HepG2 (cell line): ENCODE data around the gene TNIP1. TPM values are rescaled to one million over a fixed set of nuclear protein-coding genes. Genes with fewer than 3 reads are reported as not detected.

Experiments used
- AFF4 ChIP-seq: sonication (generic); formaldehyde crosslinking; IDR thresholded peaks from 2 replicates; pipeline ENCODE4 v1.4.0; 2020; ENCODE audit warnings: missing genetic modification reagents
- CEBPG ChIP-seq: IDR thresholded peaks from 2 replicates; pipeline ENCODE4 v1.6.1; 2016
- FOXP4 ChIP-seq: sonication (generic); formaldehyde crosslinking; IDR thresholded peaks from 2 replicates; pipeline ENCODE4 v1.4.0; 2020; ENCODE audit warnings: missing genetic modification reagents
- GTF3A ChIP-seq: sonication (generic); formaldehyde crosslinking; conservative IDR thresholded peaks from 2 replicates; pipeline ENCODE4 v1.4.0; 2020; ENCODE audit warnings: mild to moderate bottlenecking, missing genetic modification reagents
- HDAC2 ChIP-seq: sonication (generic); formaldehyde crosslinking; IDR thresholded peaks from 2 replicates; pipeline ENCODE4 v1.4.0; 2020; ENCODE audit warnings: missing genetic modification reagents
- KLF15 ChIP-seq: sonication (generic); formaldehyde crosslinking; IDR thresholded peaks from 2 replicates; pipeline ENCODE4 v1.8.1; 2023; ENCODE audit warnings: borderline replicate concordance, mild to moderate bottlenecking, inconsistent platforms, missing genetic modification reagents, mixed read lengths
- TCF12 ChIP-seq, 2 experiments: fragments of 450-650 bp in 1 of 2; sonication (generic) in 1 of 2; formaldehyde crosslinking in 1 of 2; IDR thresholded peaks; 2 replicates each; pipeline versions ENCODE4 v1.6.1 to v1.8.0; 2017 to 2022; ENCODE audit warnings: antibody characterized with exemption in 1 of 2, mild to moderate bottlenecking in 1 of 2, missing genetic modification reagents in 1 of 2, moderate library complexity in 1 of 2
- TFAP4 ChIP-seq: sonication (generic); IDR thresholded peaks from 2 replicates; pipeline ENCODE4 v1.6.1; 2016; ENCODE audit warnings: low read depth, borderline replicate concordance
- ZFP1 ChIP-seq: IDR thresholded peaks from 2 replicates; pipeline ENCODE4 v1.6.1; 2016
- ZFP41 ChIP-seq: sonication (generic); formaldehyde crosslinking; IDR thresholded peaks from 2 replicates; pipeline ENCODE4 v1.4.0; 2020; ENCODE audit warnings: mild to moderate bottlenecking, missing genetic modification reagents, borderline replicate concordance
- ZNF839 ChIP-seq: sonication (generic); formaldehyde crosslinking; IDR thresholded peaks from 2 replicates; pipeline ENCODE4 v1.4.0; 2020; ENCODE audit warnings: missing genetic modification reagents, mild to moderate bottlenecking, borderline replicate concordance
- polyA plus RNA-seq, 8 experiments: library from polyadenylated mRNA; depleted of rRNA in 3 of 8; stranded (reverse) in 7 of 8; unstranded in 1 of 8; fragments of >200 nt; fragmentation: Illumina TruSeq in 4 of 8; extraction: Trizol in 4 of 8; gene quantifications; 2 replicates each; pipeline versions ENCODE4 v1.2.1 to v1.2.3, GENCODE V29; 2011 to 2016; ENCODE audit warnings: low read depth in 4 of 8, missing spikeins in 1 of 8, mixed read lengths in 1 of 8; ENCODE audit not compliant: insufficient read depth in 1 of 8
- total RNA-seq, 5 experiments: library from RNA; depleted of rRNA; stranded (reverse); fragments of >200 nt; fragmentation: Illumina TruSeq; extraction: Trizol; gene quantifications; 2 replicates each; pipeline ENCODE4 v1.2.3, GENCODE V29; 2016; ENCODE audit warnings: low read depth in 1 of 5
- TF ChIP-seq, protein P1 (sequence below), 2 experiments: fragments of 450-650 bp in 1 of 2; sonication (generic) in 1 of 2; formaldehyde crosslinking; IDR thresholded peaks; 2 replicates each; pipeline versions ENCODE4 v1.5.0 to v1.8.0; 2020 to 2022; ENCODE audit warnings: mild to moderate bottlenecking in 1 of 2, missing genetic modification reagents in 1 of 2

TNIP1 gene
- total and polyA plus RNA-seq, 2 of the 13 experiments (the other 11 are each of a cell fraction or from before 2014, with no cell fraction given): 26.2 to 45.9 TPM

GRCh38 chr5:151014680-151015343, 66.0 kb downstream of the TNIP1 start (continued):
- TF ChIP-seq TFAP4: peak; percentile 85
- no peak for TF ChIP-seq GTF3A (CRISPR knock-in tag)
- TF ChIP-seq, protein P1, sequence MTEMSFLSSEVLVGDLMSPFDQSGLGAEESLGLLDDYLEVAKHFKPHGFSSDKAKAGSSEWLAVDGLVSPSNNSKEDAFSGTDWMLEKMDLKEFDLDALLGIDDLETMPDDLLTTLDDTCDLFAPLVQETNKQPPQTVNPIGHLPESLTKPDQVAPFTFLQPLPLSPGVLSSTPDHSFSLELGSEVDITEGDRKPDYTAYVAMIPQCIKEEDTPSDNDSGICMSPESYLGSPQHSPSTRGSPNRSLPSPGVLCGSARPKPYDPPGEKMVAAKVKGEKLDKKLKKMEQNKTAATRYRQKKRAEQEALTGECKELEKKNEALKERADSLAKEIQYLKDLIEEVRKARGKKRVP (CRISPR knock-in tag; IDR thresholded peaks at IDR 0.05): no peak
- peak; percentile 58 for TF ChIP-seq HDAC2 (CRISPR knock-in tag)
- TF ChIP-seq ZFP41 (CRISPR knock-in tag): no peak
- TF ChIP-seq KLF15: no peak
- TF ChIP-seq CEBPG: peak; percentile 62
- no peak for TF ChIP-seq ZNF839 (CRISPR knock-in tag)
- no peak for TF ChIP-seq AFF4 (CRISPR knock-in tag)
- peak; percentile 86 for TF ChIP-seq FOXP4 (CRISPR knock-in tag)
- no peak for TF ChIP-seq TCF12 (IDR thresholded peaks at IDR 0.05)
- TF ChIP-seq TCF12 (CRISPR knock-in tag; IDR thresholded peaks at IDR 0.05): no peak
- TF ChIP-seq ZFP1: 0 out of 2 replicates have a peak, but pooled peaks have one; percentile 34
